Neural progenitor cell (in vitro differentiated cells): ENCODE measurements around the gene NDUFAF7. TPM values are rescaled to one million over a fixed set of nuclear protein-coding genes. Genes with fewer than 3 reads are reported as not detected.
"Not testable (repeated sequence)": the region's sequence is repeated elsewhere in the genome, so short reads cannot be mapped to it uniquely, and the experiment has no call there.

ENCODE experiments used
- DNase-seq: peaks from one replicate; pipeline ENCODE4 v3.0.0-alpha.2; 2016; ENCODE audit warnings: low spot score
- H2AFZ ChIP-seq: fragments of 200-600 bp; sonication (generic); replicated peaks from 2 replicates; pipeline ENCODE4 v1.6.1; 2016; ENCODE audit warnings: antibody characterized with exemption
- H3F3A ChIP-seq: fragments of 200-600 bp; sonication (generic); 2 replicates; pipeline ENCODE4 v1.6.1; 2016; ENCODE audit warnings: antibody characterized with exemption, low read depth
- H3K27ac ChIP-seq: fragments of 200-600 bp; sonication (generic); 2 replicates; pipeline ENCODE4 v1.5.1; 2016; ENCODE audit warnings: mild to moderate bottlenecking
- H3K27me3 ChIP-seq: fragments of 200-600 bp; sonication (generic); 2 replicates; pipeline ENCODE4 v1.6.1; 2016; ENCODE audit warnings: mild to moderate bottlenecking, moderate library complexity
- H3K36me3 ChIP-seq: fragments of 200-600 bp; sonication (generic); 2 replicates; pipeline ENCODE4 v1.5.1; 2016
- H3K4me1 ChIP-seq: fragments of 200-600 bp; sonication (generic); 2 replicates; pipeline ENCODE4 v1.6.1; 2016; ENCODE audit warnings: mixed run types
- H3K4me2 ChIP-seq: fragments of 200-600 bp; sonication (generic); 2 replicates; pipeline ENCODE4 v1.6.1; 2016
- H3K4me3 ChIP-seq: fragments of 200-600 bp; sonication (generic); 2 replicates; pipeline ENCODE4 v1.5.1; 2016
- H3K79me2 ChIP-seq: fragments of 200-600 bp; sonication (generic); 2 replicates; pipeline ENCODE4 v1.6.1; 2016; ENCODE audit warnings: low read depth
- H3K9ac ChIP-seq: fragments of 200-600 bp; sonication (generic); 2 replicates; pipeline ENCODE4 v1.6.1; 2016
- H3K9me3 ChIP-seq: fragments of 200-600 bp; sonication (generic); 2 replicates; pipeline ENCODE4 v1.5.1; 2016; ENCODE audit warnings: low read depth
- H4K20me1 ChIP-seq: fragments of 200-600 bp; sonication (generic); 2 replicates; pipeline ENCODE4 v1.6.1; 2016; ENCODE audit warnings: low read depth
- H3K27ac Mint-ChIP-seq: 3 replicates; pipeline ENCODE4 v1.8.0; 2021; ENCODE audit warnings: mixed read lengths
- H3K27me3 Mint-ChIP-seq: 2 replicates; pipeline ENCODE4 v1.8.0; 2022; ENCODE audit warnings: low read depth, mild to moderate bottlenecking, inconsistent platforms, moderate library complexity, mixed read lengths; ENCODE audit not compliant: insufficient read depth
- H3K36me3 Mint-ChIP-seq: 3 replicates; pipeline ENCODE4 v1.8.0; 2021; ENCODE audit warnings: mixed read lengths
- H3K4me1 Mint-ChIP-seq: 3 replicates; pipeline ENCODE4 v1.8.0; 2021; ENCODE audit warnings: mixed read lengths
- H3K4me3 Mint-ChIP-seq: 3 replicates; pipeline ENCODE4 v1.8.0; 2021; ENCODE audit warnings: mild to moderate bottlenecking, moderate library complexity, mixed read lengths
- H3K9me3 Mint-ChIP-seq: 3 replicates; pipeline ENCODE4 v1.8.0; 2020; ENCODE audit warnings: mixed read lengths
- EZH2 ChIP-seq: fragments of 200-600 bp; sonication (generic); IDR thresholded peaks from 2 replicates; pipeline ENCODE4 v1.6.1; 2017; ENCODE audit warnings: antibody characterized with exemption, mild to moderate bottlenecking, moderate library complexity
- EZH2phosphoT487 ChIP-seq: fragments of 200-600 bp; sonication (generic); IDR thresholded peaks from 2 replicates; pipeline ENCODE4 v1.6.1; 2017; ENCODE audit warnings: antibody characterized with exemption
- total RNA-seq: library from RNA; depleted of rRNA; stranded (reverse); fragments of >200 nt; gene quantifications from 2 replicates; pipeline ENCODE4 v1.2.3, GENCODE V29; 2015; ENCODE audit warnings: low replicate concordance
- TF ChIP-seq, protein P1 (sequence below): fragments of 200-600 bp; sonication (generic); IDR thresholded peaks from 2 replicates; pipeline ENCODE4 v1.5.1; 2017; ENCODE audit warnings: antibody characterized with exemption, mild to moderate bottlenecking

NDUFAF7 gene
- total RNA-seq, 1 donor from 2014 or later = 47.4 TPM

DNA sequence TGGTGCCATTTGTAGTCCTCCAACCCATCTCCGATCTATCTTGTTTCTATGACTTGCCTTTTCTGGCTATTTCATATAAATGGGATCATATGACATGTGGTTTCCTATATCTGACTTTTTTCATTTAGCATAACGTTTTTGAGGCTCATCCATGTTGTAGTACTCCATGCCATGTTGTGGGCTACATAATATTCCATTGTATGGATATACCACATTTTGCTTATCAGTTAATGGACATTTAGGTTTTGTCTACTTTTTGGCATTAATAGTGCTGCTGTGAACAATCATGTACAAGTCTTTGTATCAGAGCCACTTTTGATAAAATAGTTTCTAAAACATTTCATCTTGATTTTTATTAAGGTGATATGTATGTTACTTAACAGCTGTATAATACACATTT, 27.8 kb upstream of the NDUFAF7 start:
- H3K4me3 Mint-ChIP-seq = no peak overlapping the region
- no peaks in the 10 kb centered on the region for H3K27me3 ChIP-seq
- no peak for DNase-seq
- H3K27ac ChIP-seq = no peak overlapping the region
- H3K79me2 ChIP-seq = peaks cover 40% of the 10 kb centered on the region
- H3F3A ChIP-seq = peaks cover 46% of the 10 kb centered on the region
- peaks cover 10% of the 10 kb centered on the region for H3K9me3 ChIP-seq
- peaks cover 4% of the 10 kb centered on the region for H3K4me1 Mint-ChIP-seq
- peaks cover 18% of the 10 kb centered on the region for H3K4me1 ChIP-seq
- peaks cover 33% of the 10 kb centered on the region for H3K9me3 Mint-ChIP-seq
- TF ChIP-seq EZH2 (no peak), EZH2phosphoT487 (no peak)
- TF ChIP-seq, protein P1, sequence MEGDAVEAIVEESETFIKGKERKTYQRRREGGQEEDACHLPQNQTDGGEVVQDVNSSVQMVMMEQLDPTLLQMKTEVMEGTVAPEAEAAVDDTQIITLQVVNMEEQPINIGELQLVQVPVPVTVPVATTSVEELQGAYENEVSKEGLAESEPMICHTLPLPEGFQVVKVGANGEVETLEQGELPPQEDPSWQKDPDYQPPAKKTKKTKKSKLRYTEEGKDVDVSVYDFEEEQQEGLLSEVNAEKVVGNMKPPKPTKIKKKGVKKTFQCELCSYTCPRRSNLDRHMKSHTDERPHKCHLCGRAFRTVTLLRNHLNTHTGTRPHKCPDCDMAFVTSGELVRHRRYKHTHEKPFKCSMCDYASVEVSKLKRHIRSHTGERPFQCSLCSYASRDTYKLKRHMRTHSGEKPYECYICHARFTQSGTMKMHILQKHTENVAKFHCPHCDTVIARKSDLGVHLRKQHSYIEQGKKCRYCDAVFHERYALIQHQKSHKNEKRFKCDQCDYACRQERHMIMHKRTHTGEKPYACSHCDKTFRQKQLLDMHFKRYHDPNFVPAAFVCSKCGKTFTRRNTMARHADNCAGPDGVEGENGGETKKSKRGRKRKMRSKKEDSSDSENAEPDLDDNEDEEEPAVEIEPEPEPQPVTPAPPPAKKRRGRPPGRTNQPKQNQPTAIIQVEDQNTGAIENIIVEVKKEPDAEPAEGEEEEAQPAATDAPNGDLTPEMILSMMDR = no peak
- no peak overlapping the region for H3K4me2 ChIP-seq
- H3K9ac ChIP-seq = no peak overlapping the region
- H3K4me3 ChIP-seq = no peak overlapping the region
- H3K36me3 Mint-ChIP-seq = peaks cover 68% of the 10 kb centered on the region
- no peak overlapping the region for H2AFZ ChIP-seq
- peaks cover 48% of the 10 kb centered on the region for H3K36me3 ChIP-seq
- H3K27me3 Mint-ChIP-seq = no peaks in the 10 kb centered on the region
- no peak overlapping the region for H3K27ac Mint-ChIP-seq
- H4K20me1 ChIP-seq = no peaks in the 10 kb centered on the region

GRCh38 chr2:37205071-37205661, 26.3 kb upstream of the NDUFAF7 start:
- H3K4me2 ChIP-seq = peak overlapping the region; percentile 65
- not testable (repeated sequence) for H2AFZ ChIP-seq, H3K9me3 ChIP-seq, H3K9ac ChIP-seq, H3K4me1 Mint-ChIP-seq, H4K20me1 ChIP-seq, H3K4me3 ChIP-seq, H3K27ac Mint-ChIP-seq, H3K27me3 Mint-ChIP-seq, DNase-seq, H3K4me3 Mint-ChIP-seq, H3K27me3 ChIP-seq
- peak overlapping the region; percentile 79 for H3K27ac ChIP-seq
- peaks cover 50% of the 10 kb centered on the region for H3F3A ChIP-seq
- H3K9me3 Mint-ChIP-seq = peaks cover 44% of the 10 kb centered on the region
- peaks cover 79% of the 10 kb centered on the region for H3K36me3 Mint-ChIP-seq
- peaks cover 58% of the 10 kb centered on the region for H3K36me3 ChIP-seq
- peaks cover 54% of the 10 kb centered on the region for H3K79me2 ChIP-seq
- peaks cover 16% of the 10 kb centered on the region for H3K4me1 ChIP-seq

DNA sequence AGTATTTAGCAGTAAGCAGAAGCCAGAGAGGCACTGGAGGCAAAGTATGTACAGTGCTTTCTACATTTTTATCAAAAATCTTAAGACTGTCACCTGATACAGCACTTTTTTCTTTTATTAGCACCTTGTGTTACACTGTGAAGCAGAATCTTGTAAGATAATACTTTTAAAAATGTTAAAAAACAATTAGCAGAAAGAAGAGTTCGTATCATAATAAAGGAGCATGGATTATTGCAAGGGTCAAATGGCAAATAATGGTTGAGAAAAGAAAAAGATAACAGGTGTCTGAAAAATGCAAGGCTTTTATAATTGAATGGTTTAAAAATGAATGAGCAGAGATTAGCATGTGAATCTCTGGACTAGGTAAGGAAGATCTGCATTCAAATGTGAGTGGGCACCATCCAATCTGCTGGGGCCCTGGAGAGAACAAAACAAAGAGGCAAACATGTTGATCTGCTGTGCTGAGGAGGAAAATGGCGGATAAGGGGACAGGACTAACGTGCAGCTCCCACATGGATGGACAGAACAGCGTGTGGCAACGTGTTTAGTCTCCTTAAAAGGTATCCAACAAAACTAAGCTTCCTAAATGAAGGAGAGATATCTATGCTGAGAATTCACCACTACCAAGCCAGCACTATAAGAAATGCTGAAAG, 25.6 kb upstream of the NDUFAF7 start:
- TF ChIP-seq EZH2phosphoT487 (no peak), EZH2 (no peak)
- TF ChIP-seq, protein P1 = no peak
- peak overlapping the region; percentile 79 for H3K27ac ChIP-seq
- peaks cover 63% of the 10 kb centered on the region for H3K36me3 ChIP-seq
- DNase-seq = peak; percentile 34
- no peak overlapping the region for H3K9ac ChIP-seq
- no peaks in the 10 kb centered on the region for H4K20me1 ChIP-seq
- H3K79me2 ChIP-seq = peaks cover 59% of the 10 kb centered on the region
- Mint-ChIP-seq H3K27me3 (no peaks in the 10 kb centered on the region), H3K4me3 (no peak overlapping the region), H3K4me1 (peaks cover 4% of the 10 kb centered on the region), H3K27ac (no peak overlapping the region), H3K36me3 (peaks cover 83% of the 10 kb centered on the region), H3K9me3 (peaks cover 44% of the 10 kb centered on the region)
- H3K9me3 ChIP-seq = peaks cover 10% of the 10 kb centered on the region
- H3K4me3 ChIP-seq = no peak overlapping the region
- peaks cover 16% of the 10 kb centered on the region for H3K4me1 ChIP-seq
- peaks cover 50% of the 10 kb centered on the region for H3F3A ChIP-seq
- no peak overlapping the region for H2AFZ ChIP-seq
- H3K4me2 ChIP-seq = peak overlapping the region; percentile 65
- H3K27me3 ChIP-seq = no peaks in the 10 kb centered on the region

DNA sequence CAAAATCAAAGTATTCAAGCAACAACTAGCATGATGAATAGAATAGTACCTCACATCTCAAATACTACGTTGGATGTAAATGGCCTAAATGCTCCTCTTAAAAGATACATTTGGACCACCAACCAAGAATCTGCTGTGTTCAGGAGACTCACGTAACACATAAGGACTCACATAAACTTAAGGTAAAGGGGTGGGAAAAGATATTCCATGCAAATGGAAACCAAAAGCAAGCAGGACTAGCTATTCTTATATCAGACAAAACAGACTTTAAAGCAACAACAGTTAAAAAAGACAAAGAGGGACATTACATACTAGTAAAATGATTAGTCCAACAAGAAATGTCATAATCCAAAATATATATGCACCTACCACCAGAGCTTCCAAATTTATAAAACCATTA, 24.7 kb upstream of the NDUFAF7 start:
- not testable (repeated sequence) for H3K27me3 Mint-ChIP-seq, H4K20me1 ChIP-seq, H3K27ac ChIP-seq, H3K4me1 Mint-ChIP-seq, H3K9me3 ChIP-seq, H3K27ac Mint-ChIP-seq, H3K27me3 ChIP-seq, DNase-seq, H3K4me2 ChIP-seq, H3K4me3 ChIP-seq, H3K9ac ChIP-seq, H2AFZ ChIP-seq, H3K4me3 Mint-ChIP-seq
- peaks cover 67% of the 10 kb centered on the region for H3K36me3 ChIP-seq
- peaks cover 89% of the 10 kb centered on the region for H3K36me3 Mint-ChIP-seq
- peaks cover 44% of the 10 kb centered on the region for H3K9me3 Mint-ChIP-seq
- H3K4me1 ChIP-seq = peaks cover 16% of the 10 kb centered on the region
- H3F3A ChIP-seq = peaks cover 47% of the 10 kb centered on the region
- peaks cover 59% of the 10 kb centered on the region for H3K79me2 ChIP-seq
